ENCODE measurements around the gene SIK1.

GRCh38 chr21:43370888-43371570, 55.9 kb downstream of the SIK1 start:
- TF ChIP-seq CTCF (IDR thresholded peaks at IDR 0.05) (no peak), POLR2A (IDR thresholded peaks at IDR 0.05) (no peak)
